Measurements from ENCODE around the gene SAMD4A.

GRCh38 chr14:54594537-54594936 lies 27.6 kb downstream of the SAMD4A start:
- TF ChIP-seq CTCF (IDR thresholded peaks at IDR 0.05) = no peak
- TF ChIP-seq POLR2A (IDR thresholded peaks at IDR 0.05) = no peak
- no peak for TF ChIP-seq EP300 (IDR thresholded peaks at IDR 0.05)

Data from tibial nerve (tissue), 4 donors.